Measurements from ENCODE around the gene SPI1.

DNA sequence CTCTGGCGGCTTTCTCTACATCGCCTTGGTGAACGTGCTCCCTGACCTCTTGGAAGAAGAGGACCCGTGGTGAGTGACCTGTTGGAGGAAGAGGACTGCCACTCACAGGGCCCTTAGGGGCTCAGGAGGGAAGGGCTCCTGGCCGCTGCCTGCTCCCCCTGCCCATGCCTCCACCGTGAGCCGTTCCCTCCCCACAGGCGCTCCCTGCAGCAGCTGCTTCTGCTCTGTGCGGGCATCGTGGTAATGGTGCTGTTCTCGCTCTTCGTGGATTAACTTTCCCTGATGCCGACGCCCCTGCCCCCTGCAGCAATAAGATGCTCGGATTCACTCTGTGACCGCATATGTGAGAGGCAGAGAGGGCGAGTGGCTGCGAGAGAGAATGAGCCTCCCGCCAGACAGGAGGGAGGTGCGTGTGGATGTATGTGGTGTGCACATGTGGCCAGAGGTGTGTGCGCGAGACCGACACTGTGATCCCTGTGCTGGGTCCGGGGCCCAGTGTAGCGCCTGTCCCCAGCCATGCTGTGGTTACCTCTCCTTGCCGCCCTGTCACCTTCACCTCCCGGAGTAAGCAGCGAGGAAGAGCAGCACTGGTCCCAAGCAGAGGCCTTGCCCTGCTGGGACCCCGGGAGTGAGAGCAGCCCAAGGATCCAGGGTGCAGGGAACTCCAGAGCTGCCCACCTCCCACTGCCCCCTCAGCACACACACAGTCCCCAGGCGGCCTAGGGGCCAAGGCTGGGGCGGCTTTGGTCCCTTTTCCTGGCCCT is 36.9 kb upstream of the SPI1 start:
- TF ChIP-seq, protein P1, sequence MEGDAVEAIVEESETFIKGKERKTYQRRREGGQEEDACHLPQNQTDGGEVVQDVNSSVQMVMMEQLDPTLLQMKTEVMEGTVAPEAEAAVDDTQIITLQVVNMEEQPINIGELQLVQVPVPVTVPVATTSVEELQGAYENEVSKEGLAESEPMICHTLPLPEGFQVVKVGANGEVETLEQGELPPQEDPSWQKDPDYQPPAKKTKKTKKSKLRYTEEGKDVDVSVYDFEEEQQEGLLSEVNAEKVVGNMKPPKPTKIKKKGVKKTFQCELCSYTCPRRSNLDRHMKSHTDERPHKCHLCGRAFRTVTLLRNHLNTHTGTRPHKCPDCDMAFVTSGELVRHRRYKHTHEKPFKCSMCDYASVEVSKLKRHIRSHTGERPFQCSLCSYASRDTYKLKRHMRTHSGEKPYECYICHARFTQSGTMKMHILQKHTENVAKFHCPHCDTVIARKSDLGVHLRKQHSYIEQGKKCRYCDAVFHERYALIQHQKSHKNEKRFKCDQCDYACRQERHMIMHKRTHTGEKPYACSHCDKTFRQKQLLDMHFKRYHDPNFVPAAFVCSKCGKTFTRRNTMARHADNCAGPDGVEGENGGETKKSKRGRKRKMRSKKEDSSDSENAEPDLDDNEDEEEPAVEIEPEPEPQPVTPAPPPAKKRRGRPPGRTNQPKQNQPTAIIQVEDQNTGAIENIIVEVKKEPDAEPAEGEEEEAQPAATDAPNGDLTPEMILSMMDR (IDR thresholded peaks at IDR 0.05; ENCODE audit: extremely low read depth in 1 of 2, insufficient read depth in 1 of 2, low read depth in 1 of 2, low read length in 2 of 2): no peak
- TF ChIP-seq EZH2 (IDR thresholded peaks at IDR 0.05; ENCODE audit: borderline replicate concordance, low read depth, low read length, severe bottlenecking) (no peak), POLR2AphosphoS5 (IDR thresholded peaks at IDR 0.05; ENCODE audit: insufficient read depth, low read depth, low read length) (no peak)
